PC-9 (cell line): ENCODE data around the gene MAZ.

ENCODE experiments used
- EZH2 ChIP-seq: fragments of 200-600 bp; sonication (generic); IDR thresholded peaks from 2 replicates; pipeline ENCODE4 v1.8.0; 2017; ENCODE audit warnings: antibody characterized with exemption, low read depth
- TF ChIP-seq, protein P1 (sequence below): fragments of 200-600 bp; sonication (generic); conservative IDR thresholded peaks from 2 replicates; pipeline ENCODE4 v1.6.1; 2017; ENCODE audit warnings: mixed run types, antibody characterized with exemption, mild to moderate bottlenecking, moderate library complexity

DNA sequence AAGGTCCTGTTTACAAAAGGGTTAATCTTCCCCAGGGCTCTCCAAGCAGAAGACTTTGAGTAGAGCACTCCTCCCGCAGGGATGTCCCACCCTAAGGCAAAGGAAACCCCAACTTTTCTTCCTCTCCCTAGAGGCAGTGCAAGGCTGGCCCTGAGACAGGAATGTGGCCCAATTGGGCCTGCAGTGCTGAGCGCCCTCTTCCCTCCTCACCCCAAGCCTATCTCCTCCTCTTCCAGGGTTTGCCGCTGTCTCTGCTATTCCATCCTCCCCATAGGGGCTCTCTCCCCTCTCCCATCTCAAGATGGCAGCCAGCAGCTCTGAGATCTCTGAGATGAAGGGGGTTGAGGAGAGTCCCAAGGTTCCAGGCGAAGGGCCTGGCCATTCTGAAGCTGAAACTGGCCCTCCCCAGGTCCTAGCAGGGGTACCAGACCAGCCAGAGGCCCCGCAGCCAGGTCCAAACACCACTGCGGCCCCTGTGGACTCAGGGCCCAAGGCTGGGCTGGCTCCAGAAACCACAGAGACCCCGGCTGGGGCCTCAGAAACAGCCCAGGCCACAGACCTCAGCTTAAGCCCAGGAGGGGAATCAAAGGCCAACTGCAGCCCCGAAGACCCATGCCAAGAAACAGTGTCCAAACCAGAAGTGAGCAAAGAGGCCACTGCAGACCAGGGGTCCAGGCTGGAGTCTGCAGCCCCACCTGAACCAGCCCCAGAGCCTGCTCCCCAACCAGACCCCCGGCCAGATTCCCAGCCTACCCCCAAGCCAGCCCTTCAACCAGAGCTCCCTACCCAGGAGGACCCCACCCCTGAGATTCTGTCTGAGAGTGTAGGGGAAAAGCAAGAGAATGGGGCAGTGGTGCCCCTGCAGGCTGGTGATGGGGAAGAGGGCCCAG is 6.7 kb downstream of the MAZ start:
- TF ChIP-seq, protein P1, sequence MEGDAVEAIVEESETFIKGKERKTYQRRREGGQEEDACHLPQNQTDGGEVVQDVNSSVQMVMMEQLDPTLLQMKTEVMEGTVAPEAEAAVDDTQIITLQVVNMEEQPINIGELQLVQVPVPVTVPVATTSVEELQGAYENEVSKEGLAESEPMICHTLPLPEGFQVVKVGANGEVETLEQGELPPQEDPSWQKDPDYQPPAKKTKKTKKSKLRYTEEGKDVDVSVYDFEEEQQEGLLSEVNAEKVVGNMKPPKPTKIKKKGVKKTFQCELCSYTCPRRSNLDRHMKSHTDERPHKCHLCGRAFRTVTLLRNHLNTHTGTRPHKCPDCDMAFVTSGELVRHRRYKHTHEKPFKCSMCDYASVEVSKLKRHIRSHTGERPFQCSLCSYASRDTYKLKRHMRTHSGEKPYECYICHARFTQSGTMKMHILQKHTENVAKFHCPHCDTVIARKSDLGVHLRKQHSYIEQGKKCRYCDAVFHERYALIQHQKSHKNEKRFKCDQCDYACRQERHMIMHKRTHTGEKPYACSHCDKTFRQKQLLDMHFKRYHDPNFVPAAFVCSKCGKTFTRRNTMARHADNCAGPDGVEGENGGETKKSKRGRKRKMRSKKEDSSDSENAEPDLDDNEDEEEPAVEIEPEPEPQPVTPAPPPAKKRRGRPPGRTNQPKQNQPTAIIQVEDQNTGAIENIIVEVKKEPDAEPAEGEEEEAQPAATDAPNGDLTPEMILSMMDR = no peak
- no peak for TF ChIP-seq EZH2
